Body of pancreas (tissue), 4 donors: Measurements from ENCODE around the gene C7orf25. TPM values are rescaled to one million over a fixed set of nuclear protein-coding genes. Genes with fewer than 3 reads are reported as not detected.

ENCODE experiments used
- ATAC-seq: fragments of 150-250 bp; one replicate; pipeline ENCODE4 v1.9.1; 2016
- DNase-seq, 4 donors: peaks; one replicate each; pipeline ENCODE4 v3.0.0-alpha.2; 2019
- H3K27ac ChIP-seq, 4 donors: fragments of 200-600 bp; sonication (generic); 1 replicate in 3 of 4; 2 replicates in 1 of 4; pipeline versions ENCODE4 v1.5.1 to v1.6.1; 2016 to 2019; ENCODE audit warnings: mild to moderate bottlenecking in 1 of 4, mixed read lengths in 1 of 4, moderate library complexity in 1 of 4
- H3K27me3 ChIP-seq, 2 donors: fragments of 200-600 bp; sonication (generic); one replicate each; pipeline ENCODE4 v1.6.0; 2016; ENCODE audit warnings: mild to moderate bottlenecking in 1 of 2
- H3K36me3 ChIP-seq, 2 donors: fragments of 200-600 bp; sonication (generic); replicated peaks in 1 of 2; 2 replicates each; pipeline ENCODE4 v1.5.1; 2016; ENCODE audit warnings: low read depth in 2 of 2; ENCODE audit not compliant: insufficient read depth in 1 of 2
- H3K4me1 ChIP-seq: fragments of 200-600 bp; sonication (generic); one replicate; pipeline ENCODE4 v1.6.0; 2016
- H3K4me3 ChIP-seq, 2 donors: fragments of 200-600 bp; sonication (generic); 1 replicate in 1 of 2; 2 replicates in 1 of 2; pipeline ENCODE4 v1.5.1; 2016 to 2019
- H3K9me3 ChIP-seq, 3 donors: fragments of 200-600 bp; sonication (generic); 1 replicate in 2 of 3; 2 replicates in 1 of 3; pipeline ENCODE4 v1.5.1; 2016
- CTCF ChIP-seq, 7 experiments: fragments of 450-650 bp in 4 of 7; fragments of 200-600 bp in 3 of 7; sonication (generic) in 3 of 7; IDR thresholded peaks; one replicate each; pipeline ENCODE4 v1.5.1; 2016 to 2019; ENCODE audit warnings: antibody characterized with exemption in 7 of 7
- POLR2A ChIP-seq, 3 donors: fragments of 450-650 bp; IDR thresholded peaks; one replicate each; pipeline ENCODE4 v1.6.1; 2016; ENCODE audit warnings: antibody characterized with exemption in 3 of 3, mild to moderate bottlenecking in 2 of 3
- WGBS, 2 donors: methylation state at CpG; one replicate each; pipeline ENCODE4 v1.1.5; 2017; 5-methylcytosine and 5-hydroxymethylcytosine counted together
- intact Hi-C: fragments of 100-400 bp; cut with DNase I; formaldehyde crosslinking; loops from one replicate; pipeline ENCODE4 v1.15.1; 2023
- total RNA-seq, 2 donors: library from RNA; depleted of rRNA; stranded (reverse); fragments of >200 nt; gene quantifications; one replicate each; pipeline ENCODE4 v1.1.0, GENCODE V29; 2016

Gene C7orf25
- total RNA-seq: 1 to 10 TPM; 4.9 to 6.0 TPM

- Histone ChIP-seq H3K27ac (peak within 1 kb of the TSS; percentile 64 to 89 (median 86)), H3K4me3 (peak within 1 kb of the TSS; percentile 61 to 66), H3K4me1 (peaks cover 49% of the 10 kb centered on the region), H3K9me3 (no peaks in the 10 kb centered on the region), H3K36me3 (peaks cover 0 to 4% of the 10 kb centered on the region in 2 donors), H3K27me3 (no peaks in the 10 kb centered on the region)
- intact Hi-C loops: no loop called here
- TF ChIP-seq POLR2A (IDR thresholded peaks at IDR 0.05) (peak; percentile 50 to 73 (median 66)), CTCF (IDR thresholded peaks at IDR 0.05) (peak in 1 of 7 experiments; percentile 29)
- WGBS, 2 donors: 0% methylated on average over 14 to 93 of the region's 95 CpGs
- DNase-seq (peak; percentile 96 to 97 (median 97)), ATAC-seq (peak; percentile 94)
Measured at GRCh38 chr7:42911454-42912447, at the start of gene C7orf25. C7orf25 (minus strand) TSS chr7:42912070; CDS start chr7:42910900, 1,170 bp downstream.

GRCh38 chr7:42961170-42961569 is 49.3 kb upstream of the C7orf25 start:
- no peaks in the 10 kb centered on the region for H3K36me3 ChIP-seq
- H3K9me3 ChIP-seq: no peaks in the 10 kb centered on the region
- H3K4me3 ChIP-seq: no peak overlapping the region
- H3K4me1 ChIP-seq: no peaks in the 10 kb centered on the region
- no peak for TF ChIP-seq CTCF (IDR thresholded peaks at IDR 0.05)
- no peak for TF ChIP-seq POLR2A (IDR thresholded peaks at IDR 0.05)
- ATAC-seq (no peak), DNase-seq (no peak)
- H3K27me3 ChIP-seq: no peaks in the 10 kb centered on the region
- WGBS, 2 donors: 44 to 48% methylated on average over 2 of the region's 2 CpGs
- intact Hi-C loops: no loop called here
- no peak overlapping the region for H3K27ac ChIP-seq

- Histone ChIP-seq H3K27ac (no peak overlapping the region), H3K9me3 (no peaks in the 10 kb centered on the region), H3K27me3 (no peaks in the 10 kb centered on the region), H3K4me1 (no peaks in the 10 kb centered on the region), H3K4me3 (no peak overlapping the region), H3K36me3 (no peaks in the 10 kb centered on the region)
- DNase-seq (no peak), ATAC-seq (no peak)
- WGBS, 2 donors: 45 to 46% methylated on average over 2 of the region's 2 CpGs
- TF ChIP-seq POLR2A (IDR thresholded peaks at IDR 0.05) (no peak), CTCF (IDR thresholded peaks at IDR 0.05) (no peak)
- intact Hi-C loops: no loop called here
Measured at GRCh38 chr7:42960762-42961161, 48.9 kb upstream of the C7orf25 start.

GRCh38 chr7:42959549-42959948 is 47.7 kb upstream of the C7orf25 start:
- no peaks in the 10 kb centered on the region for H3K4me1 ChIP-seq
- TF ChIP-seq POLR2A (IDR thresholded peaks at IDR 0.05) (no peak), CTCF (IDR thresholded peaks at IDR 0.05) (no peak)
- ATAC-seq (no peak), DNase-seq (no peak)
- H3K36me3 ChIP-seq: no peaks in the 10 kb centered on the region
- WGBS, 2 donors: 55 to 79% methylated on average over 2 of the region's 2 CpGs
- no peak overlapping the region for H3K4me3 ChIP-seq
- no peaks in the 10 kb centered on the region for H3K27me3 ChIP-seq
- H3K27ac ChIP-seq: no peak overlapping the region
- intact Hi-C loops: no loop called here
- no peaks in the 10 kb centered on the region for H3K9me3 ChIP-seq
